ENCODE results near the gene TUFT1.

GRCh38 chr1:151493042-151493441, 47.1 kb upstream of the TUFT1 start:
- no peak for TF ChIP-seq GABPA (tag; conservative IDR thresholded peaks at IDR 0.05; ENCODE audit: low read depth)
- no peak for TF ChIP-seq JUNB (CRISPR knock-in tag; conservative IDR thresholded peaks at IDR 0.05)
- no peak for TF ChIP-seq FOXM1 (IDR thresholded peaks at IDR 0.05; ENCODE audit: low read depth)
- no peak for TF ChIP-seq FOXM1 (CRISPR knock-in tag; IDR thresholded peaks at IDR 0.05; ENCODE audit: low read depth)
- TF ChIP-seq EZH2 (IDR thresholded peaks at IDR 0.05; ENCODE audit: borderline replicate concordance, low read depth, low read length), result no peak
- no peak for TF ChIP-seq POLR2A (conservative IDR thresholded peaks at IDR 0.05)
- no peak for TF ChIP-seq BHLHE40 (IDR thresholded peaks at IDR 0.05; ENCODE audit: low read length)
- TF ChIP-seq CTCF (IDR thresholded peaks at IDR 0.05 in 2 of 3, conservative IDR thresholded peaks at IDR 0.05 in 1 of 3; ENCODE audit: insufficient read depth in 2 of 3, low read depth in 1 of 3, low read length in 3 of 3), result no peak
- no peak for TF ChIP-seq MAX (CRISPR knock-in tag; IDR thresholded peaks at IDR 0.05)
- no peak for TF ChIP-seq ZZZ3 (IDR thresholded peaks at IDR 0.05)

Measured in K562 (cell line).